PC-9 (cell line): ENCODE data around the gene KIF6. TPM values are rescaled to one million over a fixed set of nuclear protein-coding genes. Genes with fewer than 3 reads are reported as not detected.

Experiments
- BruUV-seq: library from RNA; stranded (reverse); fragments of 400-500 nt; replicated peaks from 2 replicates; lab custom pipeline; 2021; lab: Mats Ljungman, UMichigan
- CTCF ChIA-PET: fragments of 300-600 bp; sonication (Branson Sonifier 250); formaldehyde crosslinking; loops from one replicate; lab custom pipeline; 2022; ENCODE audit warnings: antibody characterized with exemption; lab: Charles Lee
- POLR2A ChIA-PET: fragments of 300-600 bp; sonication (Branson Sonifier 250); formaldehyde crosslinking; loops from one replicate; lab custom pipeline; 2022; ENCODE audit warnings: antibody characterized with exemption; ENCODE audit not compliant: unreplicated experiment; lab: Charles Lee
- DNase-seq, 2 experiments: peaks; one replicate each; pipeline versions ENCODE4 v3.0.0 to v3.0.0-alpha.2; 2015 to 2022; ENCODE audit warnings: mixed read lengths in 1 of 2
- H2AFZ ChIP-seq: fragments of 200-600 bp; sonication (generic); 2 replicates; pipeline ENCODE4 v1.8.1; 2017; ENCODE audit warnings: antibody characterized with exemption
- H3F3A ChIP-seq: fragments of 200-600 bp; sonication (generic); 2 replicates; pipeline ENCODE4 v1.8.1; 2017; ENCODE audit warnings: antibody characterized with exemption, mild to moderate bottlenecking, low read depth; ENCODE audit not compliant: insufficient read depth
- H3K27ac ChIP-seq: fragments of 200-600 bp; sonication (generic); 2 replicates; pipeline ENCODE4 v1.6.1; 2016; ENCODE audit warnings: mixed run types
- H3K27me3 ChIP-seq: fragments of 200-600 bp; sonication (generic); 2 replicates; pipeline ENCODE4 v1.6.1; 2016; ENCODE audit warnings: low read depth, mixed run types; ENCODE audit not compliant: insufficient read depth
- H3K36me3 ChIP-seq: fragments of 200-600 bp; sonication (generic); 2 replicates; pipeline ENCODE4 v1.6.1; 2016; ENCODE audit warnings: low read depth, mixed run types
- H3K4me1 ChIP-seq: fragments of 200-600 bp; sonication (generic); replicated peaks from 2 replicates; pipeline ENCODE4 v1.6.1; 2016; ENCODE audit warnings: mixed run types; ENCODE audit not compliant: insufficient read depth
- H3K4me2 ChIP-seq: fragments of 200-600 bp; sonication (generic); 2 replicates; pipeline ENCODE4 v1.6.1; 2017; ENCODE audit warnings: mixed run types
- H3K4me3 ChIP-seq: fragments of 200-600 bp; sonication (generic); 2 replicates; pipeline ENCODE4 v1.6.1; 2016; ENCODE audit warnings: mixed run types
- H3K79me2 ChIP-seq: fragments of 200-600 bp; sonication (generic); 2 replicates; pipeline ENCODE4 v1.6.1; 2017; ENCODE audit warnings: low read depth, mixed run types
- H3K9me2 ChIP-seq: fragments of 200-600 bp; sonication (generic); 2 replicates; pipeline ENCODE4 v1.8.1; 2017; ENCODE audit warnings: mild to moderate bottlenecking; ENCODE audit not compliant: insufficient read depth
- H3K9me3 ChIP-seq: fragments of 200-600 bp; sonication (generic); 2 replicates; pipeline ENCODE4 v1.8.1; 2016; ENCODE audit warnings: low read depth; ENCODE audit not compliant: insufficient read depth
- H4K20me1 ChIP-seq: fragments of 200-600 bp; sonication (generic); 2 replicates; pipeline ENCODE4 v1.8.1; 2017; ENCODE audit not compliant: insufficient read depth
- EZH2 ChIP-seq: fragments of 200-600 bp; sonication (generic); IDR thresholded peaks from 2 replicates; pipeline ENCODE4 v1.8.0; 2017; ENCODE audit warnings: antibody characterized with exemption, low read depth
- intact Hi-C: fragments of 100-400 bp; cut with micrococcal nuclease; formaldehyde crosslinking; loops from one replicate; pipeline ENCODE4 v1.10.0; 2022; ENCODE audit not compliant: unreplicated experiment
- total RNA-seq: library from RNA; stranded (reverse); gene quantifications from 2 replicates; pipeline ENCODE4 v1.2.3, GENCODE V29; 2021
- TF ChIP-seq, protein P1 (sequence below): fragments of 200-600 bp; sonication (generic); conservative IDR thresholded peaks from 2 replicates; pipeline ENCODE4 v1.6.1; 2017; ENCODE audit warnings: mixed run types, antibody characterized with exemption, mild to moderate bottlenecking, moderate library complexity

The KIF6 gene
- total RNA-seq, 1 experiment from 2014 or later: not detected

- no peak overlapping the region for H3K27ac ChIP-seq
- no peaks in the 10 kb centered on the region for H3K9me3 ChIP-seq
- TF ChIP-seq, protein P1, sequence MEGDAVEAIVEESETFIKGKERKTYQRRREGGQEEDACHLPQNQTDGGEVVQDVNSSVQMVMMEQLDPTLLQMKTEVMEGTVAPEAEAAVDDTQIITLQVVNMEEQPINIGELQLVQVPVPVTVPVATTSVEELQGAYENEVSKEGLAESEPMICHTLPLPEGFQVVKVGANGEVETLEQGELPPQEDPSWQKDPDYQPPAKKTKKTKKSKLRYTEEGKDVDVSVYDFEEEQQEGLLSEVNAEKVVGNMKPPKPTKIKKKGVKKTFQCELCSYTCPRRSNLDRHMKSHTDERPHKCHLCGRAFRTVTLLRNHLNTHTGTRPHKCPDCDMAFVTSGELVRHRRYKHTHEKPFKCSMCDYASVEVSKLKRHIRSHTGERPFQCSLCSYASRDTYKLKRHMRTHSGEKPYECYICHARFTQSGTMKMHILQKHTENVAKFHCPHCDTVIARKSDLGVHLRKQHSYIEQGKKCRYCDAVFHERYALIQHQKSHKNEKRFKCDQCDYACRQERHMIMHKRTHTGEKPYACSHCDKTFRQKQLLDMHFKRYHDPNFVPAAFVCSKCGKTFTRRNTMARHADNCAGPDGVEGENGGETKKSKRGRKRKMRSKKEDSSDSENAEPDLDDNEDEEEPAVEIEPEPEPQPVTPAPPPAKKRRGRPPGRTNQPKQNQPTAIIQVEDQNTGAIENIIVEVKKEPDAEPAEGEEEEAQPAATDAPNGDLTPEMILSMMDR: no peak
- TF ChIP-seq EZH2: no peak
- H3K4me3 ChIP-seq: no peak overlapping the region
- H3K9me2 ChIP-seq: no peaks in the 10 kb centered on the region
- ChIA-PET CTCF (interaction anchor here (0.6 kb wide), 1 partner anchor 199 kb away, joined by 3 read pairs; no protein-coding TSS in a partner anchor), POLR2A (no interaction called here)
- no peaks in the 10 kb centered on the region for H3F3A ChIP-seq
- no peaks in the 10 kb centered on the region for H3K79me2 ChIP-seq
- peaks cover 63% of the 10 kb centered on the region for H3K27me3 ChIP-seq
- DNase-seq: peak; percentile 12 to 45
- H3K36me3 ChIP-seq: no peaks in the 10 kb centered on the region
- no peaks in the 10 kb centered on the region for H3K4me1 ChIP-seq
- no peaks in the 10 kb centered on the region for H4K20me1 ChIP-seq
- intact Hi-C loops: no loop called here
- no peak overlapping the region for H2AFZ ChIP-seq
- 0 out of 2 replicates have a peak overlapping the region, but pooled peaks have one; percentile 15 for H3K4me2 ChIP-seq
- no TSS peak for BruUV-seq
Measured at GRCh38 chr6:39344821-39345280, 380.4 kb downstream of the KIF6 start.

- Histone ChIP-seq H4K20me1 (no peaks in the 10 kb centered on the region), H3K4me2 (no peak overlapping the region), H3K79me2 (no peaks in the 10 kb centered on the region), H3K9me2 (no peaks in the 10 kb centered on the region), H3K4me1 (no peaks in the 10 kb centered on the region), H3K27me3 (peaks cover 63% of the 10 kb centered on the region), H3K36me3 (no peaks in the 10 kb centered on the region), H3K9me3 (no peaks in the 10 kb centered on the region), H3K27ac (no peak overlapping the region), H3K4me3 (no peak overlapping the region), H3F3A (no peaks in the 10 kb centered on the region), H2AFZ (no peak overlapping the region)
- POLR2A ChIA-PET: no interaction called here
- no TSS peak for BruUV-seq
- TF ChIP-seq, protein P1: no peak
- TF ChIP-seq EZH2: no peak
- intact Hi-C loops: no loop called here
- CTCF ChIA-PET: no interaction called here
- DNase-seq: no peak
Measured at GRCh38 chr6:39343396-39343870, 381.8 kb downstream of the KIF6 start.

DNA sequence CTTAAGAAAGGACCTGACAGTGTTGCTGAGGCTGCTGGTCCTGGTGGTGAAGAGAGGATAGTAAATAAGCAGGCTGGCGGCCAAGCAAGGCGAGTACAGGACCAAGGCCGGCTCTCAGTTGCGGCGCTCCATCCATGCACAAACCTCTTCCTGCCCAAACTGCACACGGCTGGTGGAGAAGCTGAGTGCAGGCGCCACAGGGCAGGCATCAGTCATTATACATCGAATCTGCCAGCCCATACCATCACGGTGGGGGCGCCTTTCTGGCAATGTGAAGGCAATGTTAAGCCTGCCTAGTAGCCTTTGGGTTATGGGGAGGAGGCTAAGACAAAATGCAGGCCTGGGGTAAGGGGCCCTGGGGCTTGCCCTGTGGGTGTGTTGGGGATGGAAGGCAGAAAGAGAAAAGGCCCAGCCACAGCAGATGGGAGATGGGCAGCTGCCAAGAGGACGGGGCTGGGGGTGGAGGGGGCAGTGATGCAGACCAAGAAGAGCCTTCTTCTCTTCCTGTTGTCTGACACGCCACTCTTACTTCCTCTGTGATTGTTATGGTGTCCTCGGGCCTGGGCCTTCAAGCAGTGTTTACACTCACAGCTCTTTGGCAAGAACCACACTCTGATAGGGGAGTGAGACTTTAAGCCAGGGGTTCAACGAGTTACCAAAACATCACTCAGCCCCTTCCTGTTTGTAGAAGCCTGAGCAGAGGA, 382.4 kb downstream of the KIF6 start:
- no peaks in the 10 kb centered on the region for H4K20me1 ChIP-seq
- peaks cover 63% of the 10 kb centered on the region for H3K27me3 ChIP-seq
- no peaks in the 10 kb centered on the region for H3K79me2 ChIP-seq
- no TSS peak for BruUV-seq
- no peaks in the 10 kb centered on the region for H3K4me1 ChIP-seq
- ChIA-PET CTCF (no interaction called here), POLR2A (no interaction called here)
- no peaks in the 10 kb centered on the region for H3K36me3 ChIP-seq
- H3K4me3 ChIP-seq: no peak overlapping the region
- no peak overlapping the region for H3K27ac ChIP-seq
- no peak overlapping the region for H2AFZ ChIP-seq
- TF ChIP-seq, protein P1: no peak
- no peak for TF ChIP-seq EZH2
- DNase-seq: no peak
- H3K9me3 ChIP-seq: no peaks in the 10 kb centered on the region
- no peaks in the 10 kb centered on the region for H3K9me2 ChIP-seq
- intact Hi-C loops: no loop called here
- no peak overlapping the region for H3K4me2 ChIP-seq
- H3F3A ChIP-seq: no peaks in the 10 kb centered on the region
